ENCODE data around the gene KRT3. TPM values are rescaled to one million over a fixed set of nuclear protein-coding genes. Genes with fewer than 3 reads are reported as not detected.

Gene KRT3
- total and polyA plus RNA-seq, 9 donors, result 0.13 TPM; not detected in 8

- no peaks in the 10 kb centered on the region for H3K9me3 ChIP-seq (replicated peaks; ENCODE audit: control insufficient read depth, low read depth, low read length)
- no peak for DNase-seq
- peaks cover 12% of the 10 kb centered on the region for H3K4me1 ChIP-seq (ENCODE audit: control insufficient read depth, insufficient read depth, low read length)
- peaks cover 8% of the 10 kb centered on the region for H3K27me3 ChIP-seq (ENCODE audit: control insufficient read depth, insufficient read depth, low read length)
- no peaks in the 10 kb centered on the region for H3K36me3 ChIP-seq (ENCODE audit: control insufficient read depth, insufficient read depth, low read length)
- H3K4me3 ChIP-seq (ENCODE audit: low read length), result no peak overlapping the region
- H3K27ac ChIP-seq (ENCODE audit: low read length), result no peak overlapping the region
- 100% methylated on average over 1 of the region's 6 CpGs for WGBS (ENCODE audit: insufficient coverage)
These were observed 24.6 kb upstream of the KRT3 start for GRCh38 chr12:52820521-52820920.

GRCh38 chr12:52819731-52820510, 24.0 kb upstream of the KRT3 start:
- 70% methylated on average over 6 of the region's 7 CpGs for WGBS (ENCODE audit: insufficient coverage)
- peaks cover 12% of the 10 kb centered on the region for H3K4me1 ChIP-seq (ENCODE audit: control insufficient read depth, insufficient read depth, low read length)

GRCh38 chr12:52818887-52819420, 23.0 kb upstream of the KRT3 start:
- H3K36me3 ChIP-seq (ENCODE audit: control insufficient read depth, insufficient read depth, low read length), result no peaks in the 10 kb centered on the region
- H3K9me3 ChIP-seq (replicated peaks; ENCODE audit: control insufficient read depth, low read depth, low read length), result no peaks in the 10 kb centered on the region
- H3K4me3 ChIP-seq (ENCODE audit: low read length), result no peak overlapping the region
- peaks cover 6% of the 10 kb centered on the region for H3K27me3 ChIP-seq (ENCODE audit: control insufficient read depth, insufficient read depth, low read length)
- 0% methylated on average over 1 of the region's 7 CpGs for WGBS (ENCODE audit: insufficient coverage)
- DNase-seq, result no peak
- H3K4me1 ChIP-seq (ENCODE audit: control insufficient read depth, insufficient read depth, low read length), result peaks cover 12% of the 10 kb centered on the region
- H3K27ac ChIP-seq (ENCODE audit: low read length), result no peak overlapping the region

More at GRCh38 chr12:52819731-52820510, 24.0 kb upstream of the KRT3 start:
- DNase-seq, result no peak
- Histone ChIP-seq H3K9me3 (replicated peaks; ENCODE audit: control insufficient read depth, low read depth, low read length) (no peaks in the 10 kb centered on the region), H3K27me3 (ENCODE audit: control insufficient read depth, insufficient read depth, low read length) (peaks cover 8% of the 10 kb centered on the region), H3K27ac (ENCODE audit: low read length) (no peak overlapping the region), H3K4me3 (ENCODE audit: low read length) (no peak overlapping the region), H3K36me3 (ENCODE audit: control insufficient read depth, insufficient read depth, low read length) (no peaks in the 10 kb centered on the region)

- DNase-seq, result peak; percentile 43
- no peaks in the 10 kb centered on the region for H3K9me3 ChIP-seq (replicated peaks; ENCODE audit: control insufficient read depth, low read depth, low read length)
- H3K4me3 ChIP-seq (ENCODE audit: low read length), result no peak overlapping the region
- H3K36me3 ChIP-seq (ENCODE audit: control insufficient read depth, insufficient read depth, low read length), result no peaks in the 10 kb centered on the region
- peaks cover 4% of the 10 kb centered on the region for H3K27me3 ChIP-seq (ENCODE audit: control insufficient read depth, insufficient read depth, low read length)
- peaks cover 12% of the 10 kb centered on the region for H3K4me1 ChIP-seq (ENCODE audit: control insufficient read depth, insufficient read depth, low read length)
- no peak overlapping the region for H3K27ac ChIP-seq (ENCODE audit: low read length)
- WGBS (ENCODE audit: insufficient coverage), result 17% methylated on average over 1 of the region's 7 CpGs
These were observed 22.5 kb upstream of the KRT3 start for GRCh38 chr12:52818388-52818787.

- Histone ChIP-seq H3K36me3 (ENCODE audit: control insufficient read depth, insufficient read depth, low read length) (no peaks in the 10 kb centered on the region), H3K4me1 (ENCODE audit: control insufficient read depth, insufficient read depth, low read length) (peaks cover 12% of the 10 kb centered on the region), H3K27ac (ENCODE audit: low read length) (no peak overlapping the region), H3K4me3 (ENCODE audit: low read length) (no peak overlapping the region), H3K9me3 (replicated peaks; ENCODE audit: control insufficient read depth, low read depth, low read length) (no peaks in the 10 kb centered on the region), H3K27me3 (ENCODE audit: control insufficient read depth, insufficient read depth, low read length) (peaks cover 6% of the 10 kb centered on the region)
- 78% methylated on average over 1 of the region's 2 CpGs for WGBS (ENCODE audit: insufficient coverage)
- no peak for DNase-seq
These were observed 21.9 kb upstream of the KRT3 start for GRCh38 chr12:52817699-52818238.

- DNase-seq, result no peak
- peaks cover 11% of the 10 kb centered on the region for H3K4me1 ChIP-seq (ENCODE audit: control insufficient read depth, insufficient read depth, low read length)
- H3K27me3 ChIP-seq (ENCODE audit: control insufficient read depth, insufficient read depth, low read length), result peaks cover 6% of the 10 kb centered on the region
These were observed 21.2 kb upstream of the KRT3 start for GRCh38 chr12:52817003-52817698.

GRCh38 chr12:52815676-52816588, 20.0 kb upstream of the KRT3 start:
- DNase-seq, result peak; percentile 15
- no peaks in the 10 kb centered on the region for H3K36me3 ChIP-seq (ENCODE audit: control insufficient read depth, insufficient read depth, low read length)
- peaks cover 11% of the 10 kb centered on the region for H3K27me3 ChIP-seq (ENCODE audit: control insufficient read depth, insufficient read depth, low read length)

More at GRCh38 chr12:52817003-52817698, 21.2 kb upstream of the KRT3 start:
- Histone ChIP-seq H3K27ac (ENCODE audit: low read length) (no peak overlapping the region), H3K36me3 (ENCODE audit: control insufficient read depth, insufficient read depth, low read length) (no peaks in the 10 kb centered on the region), H3K4me3 (ENCODE audit: low read length) (no peak overlapping the region), H3K9me3 (replicated peaks; ENCODE audit: control insufficient read depth, low read depth, low read length) (no peaks in the 10 kb centered on the region)
- WGBS (ENCODE audit: insufficient coverage), result 83% methylated on average over 6 of the region's 8 CpGs

GRCh38 chr12:52815161-52815560, 19.2 kb upstream of the KRT3 start:
- Histone ChIP-seq H3K9me3 (replicated peaks; ENCODE audit: control insufficient read depth, low read depth, low read length) (no peaks in the 10 kb centered on the region), H3K4me3 (ENCODE audit: low read length) (no peak overlapping the region), H3K27me3 (ENCODE audit: control insufficient read depth, insufficient read depth, low read length) (peaks cover 13% of the 10 kb centered on the region), H3K36me3 (ENCODE audit: control insufficient read depth, insufficient read depth, low read length) (no peaks in the 10 kb centered on the region), H3K27ac (ENCODE audit: low read length) (no peak overlapping the region), H3K4me1 (ENCODE audit: control insufficient read depth, insufficient read depth, low read length) (peaks cover 7% of the 10 kb centered on the region)
- WGBS (ENCODE audit: insufficient coverage), result 86% methylated on average over 1 of the region's 4 CpGs
- no peak for DNase-seq

More at GRCh38 chr12:52815676-52816588, 20.0 kb upstream of the KRT3 start:
- H3K9me3 ChIP-seq (replicated peaks; ENCODE audit: control insufficient read depth, low read depth, low read length), result no peaks in the 10 kb centered on the region
- no peak overlapping the region for H3K27ac ChIP-seq (ENCODE audit: low read length)
- H3K4me1 ChIP-seq (ENCODE audit: control insufficient read depth, insufficient read depth, low read length), result peaks cover 7% of the 10 kb centered on the region
- 94% methylated on average over 4 of the region's 9 CpGs for WGBS (ENCODE audit: insufficient coverage)
- no peak overlapping the region for H3K4me3 ChIP-seq (ENCODE audit: low read length)

GRCh38 chr12:52814710-52815155, 18.8 kb upstream of the KRT3 start:
- Histone ChIP-seq H3K27ac (ENCODE audit: low read length) (no peak overlapping the region), H3K36me3 (ENCODE audit: control insufficient read depth, insufficient read depth, low read length) (no peaks in the 10 kb centered on the region), H3K4me1 (ENCODE audit: control insufficient read depth, insufficient read depth, low read length) (peaks cover 7% of the 10 kb centered on the region), H3K4me3 (ENCODE audit: low read length) (no peak overlapping the region), H3K9me3 (replicated peaks; ENCODE audit: control insufficient read depth, low read depth, low read length) (no peaks in the 10 kb centered on the region), H3K27me3 (ENCODE audit: control insufficient read depth, insufficient read depth, low read length) (peaks cover 13% of the 10 kb centered on the region)
- WGBS (ENCODE audit: insufficient coverage), result no CpG with 5 or more reads among the region's 4 CpGs
- DNase-seq, result peak; percentile 5

All from muscle of leg (tissue), 11 donors.